ENCODE measurements around the gene ARMH4. TPM values are rescaled to one million over a fixed set of nuclear protein-coding genes. Genes with fewer than 3 reads are reported as not detected.
A peak's percentile ranks its signal among the peaks of the same experiment; 100 is the strongest.

Gene ARMH4
- total RNA-seq, 2 donors from 2014 or later: 17.3 to 30.7 TPM

DNA sequence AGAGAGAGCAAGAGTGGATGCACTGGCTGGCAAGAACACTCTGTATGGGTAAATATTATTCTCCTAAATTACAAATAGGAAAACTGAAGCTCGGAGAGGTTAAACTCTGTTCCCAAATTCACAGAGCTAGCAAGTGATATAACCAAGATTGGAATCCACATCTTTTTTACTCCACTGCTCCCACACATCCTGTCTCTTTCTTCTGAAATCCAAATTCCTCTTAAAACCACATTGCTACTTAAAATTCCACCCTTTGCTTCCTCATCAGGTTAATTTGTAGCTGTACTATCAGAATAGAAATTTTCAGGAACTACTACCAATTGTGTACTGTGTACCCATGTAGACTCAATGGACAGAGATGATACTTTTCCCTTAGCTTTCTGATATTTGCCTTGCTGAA is 74.4 kb downstream of the ARMH4 start:
- Histone ChIP-seq H3K4me1 (ENCODE audit: control insufficient read depth, insufficient read depth, low read length) (no peaks in the 10 kb centered on the region), H3K27ac (ENCODE audit: low read depth, low read length) (no peak overlapping the region), H3K36me3 (ENCODE audit: control insufficient read depth, insufficient read depth, low read length) (no peaks in the 10 kb centered on the region), H3K27me3 (ENCODE audit: control insufficient read depth, insufficient read depth, low read length, poor library complexity, severe bottlenecking) (no peaks in the 10 kb centered on the region), H3K9me3 (ENCODE audit: control insufficient read depth, low read length) (no peaks in the 10 kb centered on the region), H3K9ac (ENCODE audit: extremely low read depth, low read length, poor library complexity, severe bottlenecking) (no peak overlapping the region), H3K4me3 (ENCODE audit: low read length) (no peak overlapping the region)
- Mint-ChIP-seq H3K27ac (no peak overlapping the region), H3K36me3 (ENCODE audit: low read depth) (peaks cover 16% of the 10 kb centered on the region), H3K9me3 (no peaks in the 10 kb centered on the region), H3K4me1 (peaks cover 6% of the 10 kb centered on the region), H3K4me3 (no peak overlapping the region), H3K27me3 (ENCODE audit: insufficient read depth) (no peaks in the 10 kb centered on the region)
- 88 to 100% methylated on average over 1 of the region's 1 CpG for WGBS, 2 experiments (ENCODE audit: insufficient coverage in 1 of 2, insufficient read length in 1 of 2)
- TF ChIP-seq, protein P1, sequence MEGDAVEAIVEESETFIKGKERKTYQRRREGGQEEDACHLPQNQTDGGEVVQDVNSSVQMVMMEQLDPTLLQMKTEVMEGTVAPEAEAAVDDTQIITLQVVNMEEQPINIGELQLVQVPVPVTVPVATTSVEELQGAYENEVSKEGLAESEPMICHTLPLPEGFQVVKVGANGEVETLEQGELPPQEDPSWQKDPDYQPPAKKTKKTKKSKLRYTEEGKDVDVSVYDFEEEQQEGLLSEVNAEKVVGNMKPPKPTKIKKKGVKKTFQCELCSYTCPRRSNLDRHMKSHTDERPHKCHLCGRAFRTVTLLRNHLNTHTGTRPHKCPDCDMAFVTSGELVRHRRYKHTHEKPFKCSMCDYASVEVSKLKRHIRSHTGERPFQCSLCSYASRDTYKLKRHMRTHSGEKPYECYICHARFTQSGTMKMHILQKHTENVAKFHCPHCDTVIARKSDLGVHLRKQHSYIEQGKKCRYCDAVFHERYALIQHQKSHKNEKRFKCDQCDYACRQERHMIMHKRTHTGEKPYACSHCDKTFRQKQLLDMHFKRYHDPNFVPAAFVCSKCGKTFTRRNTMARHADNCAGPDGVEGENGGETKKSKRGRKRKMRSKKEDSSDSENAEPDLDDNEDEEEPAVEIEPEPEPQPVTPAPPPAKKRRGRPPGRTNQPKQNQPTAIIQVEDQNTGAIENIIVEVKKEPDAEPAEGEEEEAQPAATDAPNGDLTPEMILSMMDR (conservative IDR thresholded peaks at IDR 0.05): no peak
- no peak for DNase-seq

DNA sequence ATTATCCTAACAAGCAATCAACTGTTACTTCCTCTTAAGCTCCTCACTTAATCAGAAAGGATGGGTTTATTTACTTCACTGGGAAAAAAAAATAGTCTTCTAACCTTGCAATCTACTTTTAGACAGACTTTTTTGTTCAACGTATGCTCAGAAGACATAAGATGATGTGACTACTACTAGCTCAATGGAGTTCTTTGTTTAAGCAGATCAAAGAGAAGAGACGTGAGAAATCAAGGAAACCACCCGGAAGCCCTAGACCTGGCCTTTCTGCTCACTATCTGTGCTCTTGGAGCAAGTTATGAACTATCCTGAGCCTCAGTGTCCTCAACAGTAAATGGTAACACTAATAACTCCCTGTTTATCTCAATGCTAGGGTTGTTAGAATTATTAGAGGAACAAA is 78.5 kb downstream of the ARMH4 start:
- WGBS, 2 experiments (ENCODE audit: insufficient coverage in 1 of 2, insufficient read length in 1 of 2): 84 to 88% methylated on average over 1 to 3 of the region's 3 CpGs

DNA sequence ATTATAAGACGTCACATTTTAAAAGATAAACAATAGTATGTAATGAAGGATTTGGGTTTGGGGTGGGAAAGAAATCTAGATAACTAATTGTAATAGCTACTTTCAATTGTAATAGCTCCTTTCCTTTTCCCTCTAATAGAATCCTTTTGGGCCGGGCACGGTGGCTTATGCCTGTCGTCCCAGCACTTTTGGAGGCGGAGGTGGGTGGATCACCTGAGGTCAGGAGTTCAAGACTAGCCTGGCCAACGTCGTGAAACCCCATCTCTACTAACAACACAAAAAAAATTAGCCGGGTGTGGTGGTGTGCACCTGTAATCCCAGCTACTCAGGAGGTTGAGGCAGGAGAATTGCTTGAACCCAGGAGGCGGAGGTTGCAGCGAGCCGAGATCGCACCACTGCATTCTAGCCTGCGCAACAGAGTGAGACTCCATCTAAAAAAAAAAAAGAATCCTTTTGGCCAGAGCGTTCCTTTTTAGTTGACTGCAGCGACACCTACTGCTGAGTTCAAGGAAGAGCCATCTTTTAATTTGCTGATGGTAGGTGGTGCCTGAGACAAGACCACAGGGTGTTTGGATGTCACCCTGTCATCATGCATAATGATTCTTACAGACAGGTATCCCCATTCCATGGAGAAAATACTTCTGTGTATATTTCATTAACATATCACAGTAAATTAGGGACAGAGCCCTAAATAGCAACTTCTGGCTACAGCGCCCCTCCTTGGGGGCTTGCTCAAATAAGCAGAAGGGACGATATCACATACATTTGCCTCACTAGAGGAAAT is 79.5 kb downstream of the ARMH4 start:
- peak; percentile 86 for DNase-seq
- Mint-ChIP-seq H3K9me3 (no peaks in the 10 kb centered on the region), H3K27ac (no peak overlapping the region), H3K4me1 (peaks cover 5% of the 10 kb centered on the region), H3K36me3 (ENCODE audit: low read depth) (peaks cover 3% of the 10 kb centered on the region), H3K27me3 (ENCODE audit: insufficient read depth) (no peaks in the 10 kb centered on the region), H3K4me3 (no peak overlapping the region)
- WGBS, 2 experiments (ENCODE audit: insufficient coverage in 1 of 2, insufficient read length in 1 of 2): 40 to 51% methylated on average over 10 to 16 of the region's 17 CpGs
- TF ChIP-seq, protein P1 (conservative IDR thresholded peaks at IDR 0.05): peak; percentile 87
- Histone ChIP-seq H3K9me3 (ENCODE audit: control insufficient read depth, low read length) (no peaks in the 10 kb centered on the region), H3K36me3 (ENCODE audit: control insufficient read depth, insufficient read depth, low read length) (no peaks in the 10 kb centered on the region), H3K9ac (ENCODE audit: extremely low read depth, low read length, poor library complexity, severe bottlenecking) (no peak overlapping the region), H3K27me3 (ENCODE audit: control insufficient read depth, insufficient read depth, low read length, poor library complexity, severe bottlenecking) (no peaks in the 10 kb centered on the region), H3K27ac (ENCODE audit: low read depth, low read length) (no peak overlapping the region), H3K4me1 (ENCODE audit: control insufficient read depth, insufficient read depth, low read length) (peaks cover 2% of the 10 kb centered on the region), H3K4me3 (ENCODE audit: low read length) (no peak overlapping the region)

More for the DNA sequence above, 78.5 kb downstream of the ARMH4 start:
- no peak overlapping the region for H3K4me3 ChIP-seq (ENCODE audit: low read length)
- H3K9ac ChIP-seq (ENCODE audit: extremely low read depth, low read length, poor library complexity, severe bottlenecking): no peak overlapping the region
- no peaks in the 10 kb centered on the region for H3K36me3 ChIP-seq (ENCODE audit: control insufficient read depth, insufficient read depth, low read length)
- peaks cover 3% of the 10 kb centered on the region for H3K36me3 Mint-ChIP-seq (ENCODE audit: low read depth)
- no peak overlapping the region for H3K27ac Mint-ChIP-seq
- DNase-seq: no peak
- H3K27ac ChIP-seq (ENCODE audit: low read depth, low read length): no peak overlapping the region
- H3K4me1 Mint-ChIP-seq: peaks cover 12% of the 10 kb centered on the region
- H3K4me3 Mint-ChIP-seq: no peak overlapping the region
- TF ChIP-seq, protein P1 (conservative IDR thresholded peaks at IDR 0.05): no peak
- peaks cover 2% of the 10 kb centered on the region for H3K4me1 ChIP-seq (ENCODE audit: control insufficient read depth, insufficient read depth, low read length)
- no peaks in the 10 kb centered on the region for H3K27me3 ChIP-seq (ENCODE audit: control insufficient read depth, insufficient read depth, low read length, poor library complexity, severe bottlenecking)
- no peaks in the 10 kb centered on the region for H3K9me3 ChIP-seq (ENCODE audit: control insufficient read depth, low read length)
- H3K27me3 Mint-ChIP-seq (ENCODE audit: insufficient read depth): no peaks in the 10 kb centered on the region
- H3K9me3 Mint-ChIP-seq: no peaks in the 10 kb centered on the region
